GM18517 (cell line): ENCODE measurements around the gene AGO1.
"Not testable (repeated sequence)": the region's sequence is repeated elsewhere in the genome, so short reads cannot be mapped to it uniquely, and the experiment has no call there.

ENCODE experiments used
- ATAC-seq: cut with Tn5 transposase; IDR thresholded peaks from one replicate; pipeline ENCODE4 v1.9.1; 2021; ENCODE audit warnings: mild to moderate bottlenecking, moderate library complexity; ENCODE audit not compliant: unreplicated experiment

The AGO1 gene

DNA sequence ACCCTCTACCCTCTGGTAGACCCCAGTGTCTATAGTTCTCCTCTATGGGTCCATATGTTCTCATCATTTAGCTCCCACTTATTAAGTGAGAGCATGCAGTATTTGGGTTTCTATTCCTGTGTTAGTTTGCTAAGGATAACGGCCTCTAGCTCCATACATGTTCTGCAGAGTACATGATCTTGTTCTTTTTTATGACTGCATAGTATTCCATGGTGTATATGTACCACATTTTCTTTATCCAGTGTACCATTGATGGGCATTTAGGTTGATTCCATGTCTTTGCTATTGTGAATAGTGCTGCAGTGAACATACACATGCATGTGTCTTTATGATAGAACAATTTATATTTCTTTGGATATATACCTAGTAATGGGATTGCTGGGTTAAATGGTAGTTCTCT lies 81.3 kb downstream of the AGO1 start:
- not testable (repeated sequence) for ATAC-seq

DNA sequence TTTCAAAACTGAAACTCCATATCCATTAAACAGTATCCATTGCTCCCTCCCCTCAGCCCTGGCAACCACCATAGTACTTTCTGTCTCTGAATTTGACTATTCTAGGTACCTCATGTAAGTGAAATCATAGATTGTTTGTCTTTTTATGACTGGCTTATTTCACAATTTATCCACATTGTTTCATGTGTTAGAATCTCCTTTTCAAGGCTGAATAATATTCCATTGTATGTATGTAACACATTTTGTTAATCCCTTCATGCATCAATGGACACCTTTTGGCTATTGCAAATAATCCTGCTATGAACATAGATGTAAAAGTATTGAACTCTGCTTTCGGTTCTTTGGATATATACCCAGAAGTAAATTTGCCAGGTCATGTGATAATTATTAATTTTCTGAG lies 85.4 kb downstream of the AGO1 start:
- no peak for ATAC-seq

DNA sequence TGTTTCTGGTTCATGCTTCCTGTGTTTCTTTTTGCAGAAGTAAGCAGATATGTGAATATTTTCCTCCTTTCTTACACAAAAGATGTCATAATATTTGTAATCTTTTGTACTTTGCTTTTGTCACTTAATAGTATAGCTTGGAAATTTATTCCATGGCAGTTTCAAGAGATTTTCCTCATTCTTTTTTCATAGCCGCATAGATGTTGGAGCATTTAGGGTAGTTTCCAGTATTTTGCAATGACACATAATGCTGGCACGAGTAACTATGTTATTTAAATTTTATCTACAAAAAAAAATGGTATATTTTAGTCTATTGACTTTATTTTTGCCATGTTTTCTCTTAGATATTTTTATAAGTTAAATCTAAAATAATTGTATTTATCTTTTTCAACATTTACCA lies 88.6 kb downstream of the AGO1 start:
- ATAC-seq: no peak

DNA sequence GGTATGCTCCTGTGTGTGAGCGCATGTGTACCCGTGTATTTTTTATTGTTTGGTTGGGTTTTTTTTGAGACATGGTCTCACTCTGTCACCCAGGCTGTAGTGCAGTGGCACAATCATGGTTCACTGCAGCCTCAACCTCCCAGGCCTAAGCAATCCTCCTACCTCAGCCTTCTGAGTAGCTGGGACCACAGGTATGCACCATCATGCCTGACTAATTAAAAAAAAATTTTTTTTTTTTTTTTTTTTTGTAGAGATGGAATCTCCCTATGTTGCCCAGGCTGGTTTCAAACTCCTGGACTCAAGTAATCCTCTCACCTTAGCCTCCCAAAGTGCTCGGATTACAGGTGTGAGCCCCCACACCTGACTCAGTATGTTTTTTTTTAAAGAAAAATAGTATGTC lies 89.6 kb downstream of the AGO1 start:
- not testable (repeated sequence) for ATAC-seq

DNA sequence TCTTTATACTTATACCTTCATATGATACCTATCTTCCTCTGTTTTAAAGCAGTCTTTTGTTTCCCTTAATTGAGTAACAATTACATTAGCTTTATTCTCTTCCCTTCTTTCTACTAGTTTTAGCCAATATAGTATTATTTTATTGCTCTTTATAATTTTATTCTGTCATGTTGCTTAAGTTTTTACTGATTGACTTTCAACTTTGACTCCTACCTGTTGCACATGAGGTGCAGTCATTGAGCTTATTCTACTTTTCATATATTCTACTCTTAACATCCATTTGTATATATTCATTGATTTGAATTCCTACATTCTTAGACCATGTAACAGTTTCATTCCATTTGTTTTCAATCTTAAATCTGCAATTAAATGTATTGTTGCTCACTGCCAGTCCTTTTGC lies 97.1 kb downstream of the AGO1 start:
- ATAC-seq: no peak
